NCI-H1092 treated with DMSO at 0.1 percent for 48 hours (cell line): ENCODE data around the gene C5orf24.
A peak's percentile ranks its signal among the peaks of the same experiment; 100 is the strongest.
"Not testable (repeated sequence)": the region's sequence is repeated elsewhere in the genome, so short reads cannot be mapped to it uniquely, and the experiment has no call there.

Experiments used
- DNase-seq: peaks from one replicate; lab custom pipeline; 2025; lab: John Stamatoyannopoulos, UW

The C5orf24 gene

GRCh38 chr5:134845852-134846640, at the start of gene C5orf24:
C5orf24 (plus strand) TSS chr5:134845968; CDS start chr5:134854901, 8,933 bp downstream.
- peak; percentile 87 for DNase-seq

GRCh38 chr5:134798468-134798867, 47.3 kb upstream of the C5orf24 start:
- DNase-seq, result no peak

- DNase-seq, result no peak
These were observed 41.9 kb upstream of the C5orf24 start for GRCh38 chr5:134803821-134804220.

GRCh38 chr5:134813407-134813806, 32.4 kb upstream of the C5orf24 start:
- no peak for DNase-seq

GRCh38 chr5:134813827-134814226, 31.9 kb upstream of the C5orf24 start:
- no peak for DNase-seq

GRCh38 chr5:134817006-134817405, 28.8 kb upstream of the C5orf24 start:
- DNase-seq, result no peak

GRCh38 chr5:134818776-134819175, 27.0 kb upstream of the C5orf24 start:
- no peak for DNase-seq

GRCh38 chr5:134819407-134819963, 26.3 kb upstream of the C5orf24 start:
- no peak for DNase-seq

GRCh38 chr5:134821841-134822240, 23.9 kb upstream of the C5orf24 start:
- DNase-seq, result no peak

- no peak for DNase-seq
These were observed 21.1 kb upstream of the C5orf24 start for GRCh38 chr5:134824681-134825080.

GRCh38 chr5:134825212-134825611, 20.6 kb upstream of the C5orf24 start:
- DNase-seq, result no peak

GRCh38 chr5:134833340-134834032, 12.3 kb upstream of the C5orf24 start:
- no peak for DNase-seq

- no peak for DNase-seq
These were observed 10.1 kb upstream of the C5orf24 start for GRCh38 chr5:134835623-134836022.

GRCh38 chr5:134837530-134838181, 8.1 kb upstream of the C5orf24 start:
- DNase-seq, result no peak

GRCh38 chr5:134838361-134838760, 7.4 kb upstream of the C5orf24 start:
- DNase-seq, result not testable (repeated sequence)

GRCh38 chr5:134840811-134841210, 5.0 kb upstream of the C5orf24 start:
- no peak for DNase-seq

GRCh38 chr5:134844252-134844651, 1.5 kb upstream of the C5orf24 start:
- no peak for DNase-seq

GRCh38 chr5:134845335-134845851, 375 bp upstream of the C5orf24 start:
- DNase-seq, result no peak

- DNase-seq, result no peak
These were observed 833 bp downstream of the C5orf24 start for GRCh38 chr5:134846641-134846960.

- not testable (repeated sequence) for DNase-seq
These were observed 3.7 kb downstream of the C5orf24 start for GRCh38 chr5:134849434-134849933.

- no peak for DNase-seq
These were observed 5.6 kb downstream of the C5orf24 start for GRCh38 chr5:134851307-134851923.

GRCh38 chr5:134856465-134856864, 10.7 kb downstream of the C5orf24 start:
- not testable (repeated sequence) for DNase-seq
